K562 (cell line): ENCODE results near the gene ARID4B. TPM values are rescaled to one million over a fixed set of nuclear protein-coding genes. Genes with fewer than 3 reads are reported as not detected.

Experiments used
- ARHGAP35 ChIP-seq: fragments of 450-650 bp; IDR thresholded peaks from 2 replicates; pipeline ENCODE4 v1.6.1; 2018; ENCODE audit not compliant: partially characterized antibody
- ARID2 ChIP-seq: fragments of 450-650 bp; IDR thresholded peaks from 2 replicates; pipeline ENCODE4 v1.6.1; 2017; ENCODE audit warnings: antibody characterized with exemption, mild to moderate bottlenecking
- CHCHD3 ChIP-seq: fragments of 250-450 bp; sonication (Bioruptor Pico); IDR thresholded peaks from 2 replicates; pipeline ENCODE4 v2.1.2; 2022; ENCODE audit warnings: mild to moderate bottlenecking
- DMBX1 ChIP-seq: fragments of 250-450 bp; sonication (Bioruptor Pico); IDR thresholded peaks from 2 replicates; pipeline ENCODE4 v1.8.0; 2022; ENCODE audit warnings: inconsistent platforms, mild to moderate bottlenecking, moderate library complexity, borderline replicate concordance
- EWSR1 ChIP-seq: fragments of 450-650 bp; IDR thresholded peaks from 2 replicates; pipeline ENCODE4 v1.6.1; 2018; ENCODE audit warnings: borderline replicate concordance, mild to moderate bottlenecking, low read depth, moderate library complexity; ENCODE audit not compliant: partially characterized antibody
- GATAD2B ChIP-seq: fragments of 450-650 bp; IDR thresholded peaks from 2 replicates; pipeline ENCODE4 v1.6.1; 2017; ENCODE audit warnings: mild to moderate bottlenecking, borderline replicate concordance
- HMBOX1 ChIP-seq: sonication (generic); IDR thresholded peaks from 2 replicates; pipeline ENCODE4 v1.6.1; 2016
- ILK ChIP-seq: fragments of 450-650 bp; IDR thresholded peaks from 2 replicates; pipeline ENCODE4 v1.6.1; 2016; ENCODE audit warnings: missing genetic modification characterization, low read depth, mild to moderate bottlenecking, missing compliant biosample characterization, moderate library complexity, borderline replicate concordance
- KLF10 ChIP-seq: fragments of 250-450 bp; sonication (Bioruptor Pico); IDR thresholded peaks from 2 replicates; pipeline ENCODE4 v1.6.1; 2021; ENCODE audit warnings: matching md5 sums
- LARP7 ChIP-seq: fragments of 450-650 bp; IDR thresholded peaks from 2 replicates; pipeline ENCODE4 v1.6.1; 2016
- MAZ ChIP-seq, 2 experiments: fragments of 450-650 bp in 1 of 2; sonication (generic) in 1 of 2; formaldehyde crosslinking; IDR thresholded peaks in 1 of 2; conservative IDR thresholded peaks in 1 of 2; 2 replicates each; pipeline versions ENCODE4 v1.4.0 to v1.5.0; 2020; ENCODE audit warnings: mild to moderate bottlenecking in 1 of 2, missing genetic modification reagents in 1 of 2
- RCOR1 ChIP-seq, 2 experiments: IDR thresholded peaks; 2 replicates each; pipeline ENCODE4 v1.6.1; 2012; ENCODE audit warnings: low read depth in 2 of 2, low read length in 2 of 2, borderline replicate concordance in 1 of 2, improper control_type of control experiment in 1 of 2
- SIRT6 ChIP-seq: IDR thresholded peaks from one replicate; pipeline ENCODE4 v1.6.1; 2012; ENCODE audit warnings: low read depth, mild to moderate bottlenecking, control low read depth, inconsistent platforms, low read length, moderate library complexity
- SNAPC5 ChIP-seq: fragments of 250-450 bp; sonication (Bioruptor Pico); IDR thresholded peaks from 2 replicates; pipeline ENCODE4 v1.8.0; 2021; ENCODE audit warnings: moderate library complexity, mild to moderate bottlenecking, inconsistent platforms
- SREBF2 ChIP-seq: sonication (generic); formaldehyde crosslinking; IDR thresholded peaks from 2 replicates; pipeline ENCODE4 v1.4.0; 2020; ENCODE audit warnings: mild to moderate bottlenecking, missing genetic modification reagents
- TAF15 ChIP-seq: fragments of 200-400 bp; formaldehyde crosslinking; IDR thresholded peaks from 2 replicates; pipeline ENCODE4 v1.6.1; 2017; ENCODE audit warnings: mild to moderate bottlenecking, low read depth, low read length, moderate library complexity
- TOE1 ChIP-seq, 2 experiments: fragments of 450-650 bp in 1 of 2; sonication (generic) in 1 of 2; formaldehyde crosslinking in 1 of 2; IDR thresholded peaks; 2 replicates each; pipeline versions ENCODE4 v1.7.1 to v1.8.0; 2016 to 2022; ENCODE audit warnings: borderline replicate concordance in 2 of 2, mild to moderate bottlenecking in 2 of 2, antibody characterized with exemption in 1 of 2, inconsistent platforms in 1 of 2, low read depth in 1 of 2, missing genetic modification reagents in 1 of 2, moderate library complexity in 1 of 2
- TSHZ1 ChIP-seq: fragments of 250-450 bp; sonication (Bioruptor Pico); IDR thresholded peaks from 2 replicates; pipeline ENCODE4 v1.4.0; 2020; ENCODE audit warnings: mild to moderate bottlenecking, moderate library complexity
- ZNF184 ChIP-seq: sonication (generic); formaldehyde crosslinking; IDR thresholded peaks from 2 replicates; pipeline ENCODE4 v1.5.0; 2020; ENCODE audit warnings: missing genetic modification reagents
- ZNF197 ChIP-seq: fragments of 200-800 bp; sonication (Bioruptor generic); IDR thresholded peaks from 2 replicates; pipeline ENCODE4 v1.6.1; 2016; ENCODE audit warnings: low read depth, missing genetic modification characterization, missing compliant biosample characterization
- ZNF280A ChIP-seq: fragments of 450-650 bp; IDR thresholded peaks from 2 replicates; pipeline ENCODE4 v1.6.1; 2018; ENCODE audit warnings: mild to moderate bottlenecking, low read depth; ENCODE audit not compliant: partially characterized antibody
- ZNF354B ChIP-seq: fragments of 250-450 bp; sonication (Bioruptor Pico); IDR thresholded peaks from 2 replicates; pipeline ENCODE4 v1.4.0; 2020
- polyA plus RNA-seq, 8 experiments: library from polyadenylated mRNA; depleted of rRNA in 4 of 8; stranded (reverse) in 5 of 8; unstranded in 3 of 8; fragments of >200 nt; fragmentation: Nextera tagmentation in 2 of 8; fragmentation: Illumina TruSeq in 1 of 8; extraction: Ambion mirVana in 2 of 8; extraction: Trizol in 1 of 8; gene quantifications; 2 replicates each; pipeline versions ENCODE4 v1.2.1 to v1.2.3, GENCODE V29; 2011 to 2014; ENCODE audit warnings: inconsistent platforms in 1 of 8, missing spikeins in 1 of 8
- total RNA-seq, 7 experiments: library from RNA; depleted of rRNA in 6 of 7; stranded (reverse); fragments of >200 nt in 6 of 7; fragmentation: Illumina TruSeq in 2 of 7; extraction: Trizol in 2 of 7; gene quantifications; 2 replicates each; pipeline versions ENCODE4 v1.2.1 to v1.2.3, GENCODE V29; 2011 to 2021; ENCODE audit warnings: low replicate concordance in 1 of 7

Gene ARID4B
- total and polyA plus RNA-seq, 9 of the 15 experiments (the other 6 are each of a cell fraction or from before 2014, with no cell fraction given) = 8.4 to 38.9 (median 18.5) TPM

GRCh38 chr1:235160957-235161684, 166.9 kb downstream of the ARID4B start, which contains the start of gene RBM34 (continued):
- TF ChIP-seq ZNF280A = no peak
- no peak for TF ChIP-seq ILK
- TF ChIP-seq SREBF2 (CRISPR knock-in tag) = no peak
- TF ChIP-seq LARP7 = peak; percentile 82
- TF ChIP-seq SNAPC5 (CRISPR knock-in tag) = no peak
- TF ChIP-seq ZNF354B (CRISPR knock-in tag) = no peak
- TF ChIP-seq DMBX1 (CRISPR knock-in tag) = peak; percentile 69
- no peak for TF ChIP-seq SIRT6
- peak; percentile 79; the same call in 1 of the 2 replicates for TF ChIP-seq CHCHD3 (CRISPR knock-in tag)
- TF ChIP-seq EWSR1 = no peak
- no peak for TF ChIP-seq TAF15
- no peak for TF ChIP-seq ZNF184
- TF ChIP-seq HMBOX1 = no peak
- TF ChIP-seq KLF10 (CRISPR knock-in tag) = no peak
- no peak for TF ChIP-seq TSHZ1
- TF ChIP-seq ZNF197 (CRISPR knock-in tag) = no peak
- no peak for TF ChIP-seq ARHGAP35
- no peak; the same call in 1 of the 2 replicates for TF ChIP-seq ARID2
- peak; percentile 74 for TF ChIP-seq TOE1 (IDR thresholded peaks at IDR 0.05; ENCODE audit: borderline replicate concordance)
- TF ChIP-seq TOE1 (CRISPR knock-in tag; IDR thresholded peaks at IDR 0.05; ENCODE audit: borderline replicate concordance, low read depth) = no peak
- TF ChIP-seq GATAD2B = peak; percentile 97
- peak; percentile 85 to 91 for TF ChIP-seq MAZ (CRISPR knock-in tag; conservative IDR thresholded peaks at IDR 0.05 in 1 of 2, IDR thresholded peaks at IDR 0.05 in 1 of 2)
- TF ChIP-seq RCOR1 (IDR thresholded peaks at IDR 0.05; ENCODE audit: borderline replicate concordance in 1 of 2, low read depth in 2 of 2, low read length in 2 of 2) = peak; percentile 8 to 53; a peak in 1 of 4 replicates
